Measurements from ENCODE around the gene GGT1. TPM values are rescaled to one million over a fixed set of nuclear protein-coding genes. Genes with fewer than 3 reads are reported as not detected.

The GGT1 gene
- total RNA-seq, 1 donor from 2014 or later = 7.3 TPM

DNA sequence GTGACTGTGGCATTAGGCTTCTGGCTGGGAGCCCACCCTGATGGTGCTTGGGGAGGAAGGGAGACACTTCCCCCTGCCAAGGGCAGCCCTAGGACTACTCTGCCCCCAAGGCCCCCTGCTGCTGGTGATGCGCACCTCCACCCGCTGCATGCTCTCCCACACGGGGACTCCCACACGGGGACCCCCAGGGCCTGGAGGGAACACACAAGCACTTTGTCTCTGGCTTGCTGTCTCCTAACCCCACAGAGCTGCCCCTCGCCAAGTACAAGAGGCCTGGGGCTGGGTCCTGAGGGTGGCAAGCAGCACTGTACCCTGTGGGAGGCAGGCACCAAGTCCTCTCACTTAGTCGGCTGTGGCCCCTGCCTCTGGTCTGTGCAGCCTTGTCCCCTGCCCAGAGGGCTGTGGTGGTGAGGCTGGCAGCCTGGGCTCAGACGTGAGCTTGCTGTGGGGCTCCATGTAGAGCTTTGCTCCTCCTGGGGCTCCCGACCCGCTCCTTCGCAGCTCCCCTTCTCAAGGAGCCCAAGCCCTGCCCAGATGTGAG, 18.1 kb upstream of the GGT1 start:
- Mint-ChIP-seq H3K36me3 (ENCODE audit: low read depth) (no peaks in the 10 kb centered on the region), H3K4me1 (no peaks in the 10 kb centered on the region), H3K27ac (no peak overlapping the region), H3K9me3 (no peaks in the 10 kb centered on the region), H3K27me3 (no peaks in the 10 kb centered on the region), H3K4me3 (no peak overlapping the region)
- intact Hi-C loops (cut with micrococcal nuclease) = no loop called here
- ATAC-seq (ENCODE audit: low read depth) (no peak), DNase-seq (no peak)
- TF ChIP-seq, protein P1, sequence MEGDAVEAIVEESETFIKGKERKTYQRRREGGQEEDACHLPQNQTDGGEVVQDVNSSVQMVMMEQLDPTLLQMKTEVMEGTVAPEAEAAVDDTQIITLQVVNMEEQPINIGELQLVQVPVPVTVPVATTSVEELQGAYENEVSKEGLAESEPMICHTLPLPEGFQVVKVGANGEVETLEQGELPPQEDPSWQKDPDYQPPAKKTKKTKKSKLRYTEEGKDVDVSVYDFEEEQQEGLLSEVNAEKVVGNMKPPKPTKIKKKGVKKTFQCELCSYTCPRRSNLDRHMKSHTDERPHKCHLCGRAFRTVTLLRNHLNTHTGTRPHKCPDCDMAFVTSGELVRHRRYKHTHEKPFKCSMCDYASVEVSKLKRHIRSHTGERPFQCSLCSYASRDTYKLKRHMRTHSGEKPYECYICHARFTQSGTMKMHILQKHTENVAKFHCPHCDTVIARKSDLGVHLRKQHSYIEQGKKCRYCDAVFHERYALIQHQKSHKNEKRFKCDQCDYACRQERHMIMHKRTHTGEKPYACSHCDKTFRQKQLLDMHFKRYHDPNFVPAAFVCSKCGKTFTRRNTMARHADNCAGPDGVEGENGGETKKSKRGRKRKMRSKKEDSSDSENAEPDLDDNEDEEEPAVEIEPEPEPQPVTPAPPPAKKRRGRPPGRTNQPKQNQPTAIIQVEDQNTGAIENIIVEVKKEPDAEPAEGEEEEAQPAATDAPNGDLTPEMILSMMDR (IDR thresholded peaks at IDR 0.05) = no peak
- ChIA-PET CTCF (no interaction called here), POLR2A (no interaction called here)

DNA sequence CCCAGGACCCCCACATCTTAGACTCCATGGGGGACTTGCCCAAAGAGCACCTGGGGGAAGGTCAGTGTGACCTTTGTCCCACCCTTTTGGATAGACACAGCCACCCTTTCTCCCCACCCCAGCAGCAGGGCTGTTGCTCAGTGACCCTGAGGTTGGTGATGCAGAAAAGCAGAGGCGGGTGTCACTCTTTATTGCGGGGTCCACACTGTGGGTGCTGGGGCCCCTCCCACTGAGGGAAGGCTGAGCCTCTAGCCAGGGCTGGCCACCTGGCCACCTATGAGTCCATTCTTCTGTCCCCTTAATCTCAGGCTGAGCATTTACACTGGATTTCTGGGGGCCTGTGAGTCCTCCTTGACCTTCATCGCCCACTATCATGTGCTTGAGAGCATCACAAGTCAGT, 17.5 kb upstream of the GGT1 start:
- H3K27ac Mint-ChIP-seq = no peak overlapping the region
- no peaks in the 10 kb centered on the region for H3K27me3 Mint-ChIP-seq
- H3K4me1 Mint-ChIP-seq = no peaks in the 10 kb centered on the region
- TF ChIP-seq, protein P1 (IDR thresholded peaks at IDR 0.05) = no peak
- H3K36me3 Mint-ChIP-seq (ENCODE audit: low read depth) = no peaks in the 10 kb centered on the region
- intact Hi-C loops (cut with micrococcal nuclease) = no loop called here
- H3K4me3 Mint-ChIP-seq = no peak overlapping the region
- DNase-seq = no peak
- no peak for ATAC-seq (ENCODE audit: low read depth)
- POLR2A ChIA-PET = no interaction called here
- CTCF ChIA-PET = no interaction called here
- H3K9me3 Mint-ChIP-seq = no peaks in the 10 kb centered on the region

DNA sequence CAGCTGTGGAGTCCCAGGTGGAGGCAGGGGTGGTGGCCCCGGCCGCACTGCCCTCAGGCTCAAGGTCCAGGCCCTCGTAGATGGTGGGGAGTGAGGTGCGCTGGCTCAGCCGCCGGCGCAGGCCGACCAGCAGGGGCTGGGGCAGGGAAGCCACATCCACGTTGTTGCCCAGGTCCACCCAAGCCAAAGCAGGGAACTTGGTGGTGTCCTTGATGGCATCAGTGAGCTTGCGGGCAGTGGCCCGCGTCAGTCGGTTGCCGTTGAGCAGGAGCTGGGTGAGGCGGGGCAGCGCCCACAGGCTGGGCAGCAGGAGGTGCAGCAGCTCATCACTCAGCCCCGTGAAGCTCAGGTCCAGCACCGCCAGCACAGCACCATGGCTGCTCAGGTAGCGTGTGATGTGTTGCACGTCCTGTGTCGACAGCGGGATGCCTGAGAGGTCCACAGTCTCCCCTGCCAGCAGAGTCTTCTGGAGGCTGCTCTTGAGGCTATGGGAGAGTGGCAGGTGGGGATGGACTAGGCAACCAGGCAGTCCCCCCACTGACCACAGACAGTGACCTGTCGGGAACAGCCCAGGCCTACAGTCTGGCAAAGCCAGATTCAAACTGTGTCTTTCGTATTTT, 17.0 kb upstream of the GGT1 start:
- DNase-seq (no peak), ATAC-seq (ENCODE audit: low read depth) (no peak)
- no peaks in the 10 kb centered on the region for H3K4me1 Mint-ChIP-seq
- H3K36me3 Mint-ChIP-seq (ENCODE audit: low read depth) = no peaks in the 10 kb centered on the region
- ChIA-PET POLR2A (no interaction called here), CTCF (no interaction called here)
- TF ChIP-seq, protein P1 (IDR thresholded peaks at IDR 0.05) = no peak
- intact Hi-C loops (cut with micrococcal nuclease) = no loop called here
- H3K9me3 Mint-ChIP-seq = no peaks in the 10 kb centered on the region
- H3K4me3 Mint-ChIP-seq = no peak overlapping the region
- H3K27ac Mint-ChIP-seq = no peak overlapping the region
- no peaks in the 10 kb centered on the region for H3K27me3 Mint-ChIP-seq

DNA sequence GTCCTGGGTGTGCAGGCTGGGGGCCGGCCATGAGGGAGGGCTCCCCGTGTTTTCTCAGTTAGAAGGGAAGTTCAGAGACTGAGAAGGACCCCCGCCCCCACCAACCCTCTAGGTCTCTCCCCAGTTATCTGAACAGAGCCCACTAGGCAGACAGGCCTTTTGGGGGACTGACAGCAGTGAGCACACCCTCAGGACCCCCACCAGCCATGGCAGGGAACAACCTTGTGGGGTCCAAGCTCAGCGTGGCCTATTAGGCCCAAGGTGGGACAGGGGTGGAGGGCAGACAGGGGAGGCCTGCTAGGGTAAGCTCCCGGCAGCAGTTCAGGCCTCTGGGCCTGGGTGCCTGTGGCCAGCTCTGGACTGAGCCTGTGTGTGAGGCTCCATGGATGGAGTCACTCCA, 15.7 kb upstream of the GGT1 start:
- H3K27me3 Mint-ChIP-seq = peaks cover 3% of the 10 kb centered on the region
- H3K27ac Mint-ChIP-seq = no peak overlapping the region
- H3K4me3 Mint-ChIP-seq = no peak overlapping the region
- ChIA-PET CTCF (no interaction called here), POLR2A (no interaction called here)
- intact Hi-C loops (cut with micrococcal nuclease) = no loop called here
- TF ChIP-seq, protein P1 (IDR thresholded peaks at IDR 0.05) = no peak
- no peak for DNase-seq
- no peak for ATAC-seq (ENCODE audit: low read depth)
- H3K36me3 Mint-ChIP-seq (ENCODE audit: low read depth) = no peaks in the 10 kb centered on the region
- H3K4me1 Mint-ChIP-seq = peaks cover 1% of the 10 kb centered on the region
- H3K9me3 Mint-ChIP-seq = no peaks in the 10 kb centered on the region

- POLR2A ChIA-PET = no interaction called here
- intact Hi-C loops (cut with micrococcal nuclease) = no loop called here
- no peaks in the 10 kb centered on the region for H3K36me3 Mint-ChIP-seq (ENCODE audit: low read depth)
- H3K27ac Mint-ChIP-seq = no peak overlapping the region
- CTCF ChIA-PET = no interaction called here
- peaks cover 4% of the 10 kb centered on the region for H3K27me3 Mint-ChIP-seq
- H3K4me3 Mint-ChIP-seq = no peak overlapping the region
- TF ChIP-seq, protein P1 (IDR thresholded peaks at IDR 0.05) = no peak
- H3K9me3 Mint-ChIP-seq = no peaks in the 10 kb centered on the region
- no peak for DNase-seq
- ATAC-seq (ENCODE audit: low read depth) = no peak
- H3K4me1 Mint-ChIP-seq = peaks cover 5% of the 10 kb centered on the region
Observed at GRCh38 chr22:24587948-24588347, 15.0 kb upstream of the GGT1 start.

All from activated B cell treated with CpG ODN at 0.5 μM for 24 hours (primary cell).